Measurements from ENCODE around the gene PTPRG.

The PTPRG gene

GRCh38 chr3:62188681-62189375, 627.5 kb downstream of the PTPRG start:
- DNase-seq (ENCODE audit: low read depth) = peak; percentile 79
- no peak overlapping the region for H3K4me3 ChIP-seq (ENCODE audit: low read length)
- peak; percentile 77 for TF ChIP-seq CTCF (IDR thresholded peaks at IDR 0.05; ENCODE audit: insufficient read depth, low read depth, low read length, missing control alignments)

- no peak for TF ChIP-seq CTCF (IDR thresholded peaks at IDR 0.05; ENCODE audit: insufficient read depth, low read depth, low read length, missing control alignments)
- DNase-seq (ENCODE audit: low read depth) = no peak
- no peak overlapping the region for H3K4me3 ChIP-seq (ENCODE audit: low read length)
These were observed 628.0 kb downstream of the PTPRG start for GRCh38 chr3:62189376-62189698.

GRCh38 chr3:62192891-62193290, 631.5 kb downstream of the PTPRG start:
- TF ChIP-seq CTCF (IDR thresholded peaks at IDR 0.05; ENCODE audit: insufficient read depth, low read depth, low read length, missing control alignments) = no peak
- H3K4me3 ChIP-seq (ENCODE audit: low read length) = no peak overlapping the region
- no peak for DNase-seq (ENCODE audit: low read depth)

GRCh38 chr3:62193586-62194345, 632.4 kb downstream of the PTPRG start:
- no peak for TF ChIP-seq CTCF (IDR thresholded peaks at IDR 0.05; ENCODE audit: insufficient read depth, low read depth, low read length, missing control alignments)

GRCh38 chr3:62197350-62198012, 636.1 kb downstream of the PTPRG start:
- no peak overlapping the region for H3K4me3 ChIP-seq (ENCODE audit: low read length)
- no peak for DNase-seq (ENCODE audit: low read depth)
- TF ChIP-seq CTCF (IDR thresholded peaks at IDR 0.05; ENCODE audit: insufficient read depth, low read depth, low read length, missing control alignments) = no peak

More at GRCh38 chr3:62193586-62194345, 632.4 kb downstream of the PTPRG start:
- H3K4me3 ChIP-seq (ENCODE audit: low read length) = no peak overlapping the region
- no peak for DNase-seq (ENCODE audit: low read depth)

- no peak overlapping the region for H3K4me3 ChIP-seq (ENCODE audit: low read length)
- DNase-seq (ENCODE audit: low read depth) = no peak
- TF ChIP-seq CTCF (IDR thresholded peaks at IDR 0.05; ENCODE audit: insufficient read depth, low read depth, low read length, missing control alignments) = no peak
These were observed 637.8 kb downstream of the PTPRG start for GRCh38 chr3:62199126-62199525.
